GM23248 (cell line): ENCODE measurements around the gene ARMH4.

Experiments used
- EZH2 ChIP-seq: fragments of 200-600 bp; sonication (generic); IDR thresholded peaks from 2 replicates; pipeline ENCODE4 v1.6.1; 2018; ENCODE audit warnings: antibody characterized with exemption, mild to moderate bottlenecking; ENCODE audit not compliant: insufficient read depth, poor library complexity, severe bottlenecking
- EZH2phosphoT487 ChIP-seq: fragments of 200-600 bp; sonication (generic); IDR thresholded peaks from 2 replicates; pipeline ENCODE4 v1.6.1; 2018; ENCODE audit warnings: antibody characterized with exemption, moderate library complexity, mild to moderate bottlenecking, low read depth; ENCODE audit not compliant: insufficient read depth

GRCh38 chr14:58073516-58073915 is 78.5 kb downstream of the ARMH4 start:
- no peak for TF ChIP-seq EZH2
- no peak for TF ChIP-seq EZH2phosphoT487
